Measurements from ENCODE around the gene RAB8B.

DNA sequence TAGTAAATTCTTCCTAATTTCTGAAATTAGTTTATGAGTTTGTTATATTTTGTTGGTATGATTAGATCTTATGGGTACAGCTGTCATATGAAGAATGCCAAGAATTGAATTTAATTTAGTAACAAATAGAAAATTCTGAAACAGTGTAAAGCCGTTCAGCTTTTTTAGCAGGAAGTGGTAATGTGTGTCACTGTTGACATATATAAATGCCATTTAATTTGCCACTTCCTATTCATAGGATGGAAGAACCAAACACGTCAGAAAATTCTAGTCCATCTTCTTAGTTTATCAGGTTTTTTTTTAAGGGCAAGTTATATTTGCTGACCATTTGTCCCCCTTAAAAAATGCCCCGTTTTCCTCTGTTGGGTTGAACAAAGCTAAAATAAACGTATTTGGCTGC lies 43.0 kb downstream of the RAB8B start:
- TF ChIP-seq, protein P1, sequence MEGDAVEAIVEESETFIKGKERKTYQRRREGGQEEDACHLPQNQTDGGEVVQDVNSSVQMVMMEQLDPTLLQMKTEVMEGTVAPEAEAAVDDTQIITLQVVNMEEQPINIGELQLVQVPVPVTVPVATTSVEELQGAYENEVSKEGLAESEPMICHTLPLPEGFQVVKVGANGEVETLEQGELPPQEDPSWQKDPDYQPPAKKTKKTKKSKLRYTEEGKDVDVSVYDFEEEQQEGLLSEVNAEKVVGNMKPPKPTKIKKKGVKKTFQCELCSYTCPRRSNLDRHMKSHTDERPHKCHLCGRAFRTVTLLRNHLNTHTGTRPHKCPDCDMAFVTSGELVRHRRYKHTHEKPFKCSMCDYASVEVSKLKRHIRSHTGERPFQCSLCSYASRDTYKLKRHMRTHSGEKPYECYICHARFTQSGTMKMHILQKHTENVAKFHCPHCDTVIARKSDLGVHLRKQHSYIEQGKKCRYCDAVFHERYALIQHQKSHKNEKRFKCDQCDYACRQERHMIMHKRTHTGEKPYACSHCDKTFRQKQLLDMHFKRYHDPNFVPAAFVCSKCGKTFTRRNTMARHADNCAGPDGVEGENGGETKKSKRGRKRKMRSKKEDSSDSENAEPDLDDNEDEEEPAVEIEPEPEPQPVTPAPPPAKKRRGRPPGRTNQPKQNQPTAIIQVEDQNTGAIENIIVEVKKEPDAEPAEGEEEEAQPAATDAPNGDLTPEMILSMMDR (IDR thresholded peaks at IDR 0.05), result no peak
- TF ChIP-seq POLR2A (IDR thresholded peaks at IDR 0.05), result no peak

All from heart left ventricle (tissue), 13 donors.